Measurements from ENCODE around the gene HYAL1.

DNA sequence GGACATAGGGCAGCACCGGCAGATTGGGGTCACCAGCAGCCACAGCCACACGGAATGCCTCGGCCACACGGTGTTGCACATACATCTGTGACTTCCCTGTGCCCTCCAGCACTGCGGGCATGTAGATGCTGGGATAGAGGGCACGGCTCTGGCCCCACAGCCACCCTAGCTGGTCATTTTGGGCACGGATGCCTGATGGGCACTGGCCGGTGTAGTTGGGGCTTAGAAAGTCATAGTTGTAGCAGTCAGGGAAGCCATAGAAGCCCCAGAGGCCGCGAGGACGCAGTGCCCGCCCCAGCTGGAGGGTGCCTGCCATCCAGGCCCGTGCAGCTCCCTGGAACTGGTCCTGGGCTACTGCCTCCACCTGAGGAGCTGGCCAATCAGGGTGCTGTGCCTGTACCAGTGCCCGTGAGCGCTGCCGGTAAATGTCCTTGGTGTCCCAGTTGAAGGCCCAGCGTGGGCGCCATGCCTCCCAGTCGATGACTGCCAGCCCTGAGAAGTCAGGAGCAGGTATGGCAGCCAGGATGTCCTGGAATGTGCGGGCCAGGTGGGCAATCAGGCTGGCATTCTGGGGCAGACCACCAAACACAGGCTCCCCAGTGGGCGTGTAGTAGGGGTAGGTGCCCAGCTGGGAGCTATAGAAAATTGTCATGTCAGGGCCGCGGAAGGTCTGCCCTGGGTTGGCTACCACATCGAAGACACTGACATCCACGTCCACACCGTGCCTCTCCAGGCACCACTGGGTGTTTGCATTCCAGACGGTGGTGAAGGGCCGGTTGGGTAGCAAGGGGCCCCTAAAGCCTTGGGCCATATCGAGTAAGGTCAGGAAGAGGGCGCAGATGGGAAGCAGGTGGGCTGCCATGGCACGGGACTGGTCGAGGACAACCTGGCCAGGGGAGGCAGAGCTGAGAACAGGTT lies 1.0 kb downstream of the HYAL1 start:
- TF ChIP-seq, protein P1, sequence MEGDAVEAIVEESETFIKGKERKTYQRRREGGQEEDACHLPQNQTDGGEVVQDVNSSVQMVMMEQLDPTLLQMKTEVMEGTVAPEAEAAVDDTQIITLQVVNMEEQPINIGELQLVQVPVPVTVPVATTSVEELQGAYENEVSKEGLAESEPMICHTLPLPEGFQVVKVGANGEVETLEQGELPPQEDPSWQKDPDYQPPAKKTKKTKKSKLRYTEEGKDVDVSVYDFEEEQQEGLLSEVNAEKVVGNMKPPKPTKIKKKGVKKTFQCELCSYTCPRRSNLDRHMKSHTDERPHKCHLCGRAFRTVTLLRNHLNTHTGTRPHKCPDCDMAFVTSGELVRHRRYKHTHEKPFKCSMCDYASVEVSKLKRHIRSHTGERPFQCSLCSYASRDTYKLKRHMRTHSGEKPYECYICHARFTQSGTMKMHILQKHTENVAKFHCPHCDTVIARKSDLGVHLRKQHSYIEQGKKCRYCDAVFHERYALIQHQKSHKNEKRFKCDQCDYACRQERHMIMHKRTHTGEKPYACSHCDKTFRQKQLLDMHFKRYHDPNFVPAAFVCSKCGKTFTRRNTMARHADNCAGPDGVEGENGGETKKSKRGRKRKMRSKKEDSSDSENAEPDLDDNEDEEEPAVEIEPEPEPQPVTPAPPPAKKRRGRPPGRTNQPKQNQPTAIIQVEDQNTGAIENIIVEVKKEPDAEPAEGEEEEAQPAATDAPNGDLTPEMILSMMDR (IDR thresholded peaks at IDR 0.05), result no peak
- TF ChIP-seq POLR2A (IDR thresholded peaks at IDR 0.05), result no peak

Measured in tibial nerve (tissue), 3 donors.